HG03108 (cell line): ENCODE measurements around the gene C1QTNF1.
"Not testable (repeated sequence)": the region's sequence is repeated elsewhere in the genome, so short reads cannot be mapped to it uniquely, and the experiment has no call there.

Source experiments
- ATAC-seq: cut with Tn5 transposase; IDR thresholded peaks from one replicate; pipeline ENCODE4 v1.9.1; 2021; ENCODE audit warnings: moderate library complexity; ENCODE audit not compliant: unreplicated experiment

Gene C1QTNF1

GRCh38 chr17:79005063-79005861 lies 18.7 kb upstream of the C1QTNF1 start:
- no peak for ATAC-seq

DNA sequence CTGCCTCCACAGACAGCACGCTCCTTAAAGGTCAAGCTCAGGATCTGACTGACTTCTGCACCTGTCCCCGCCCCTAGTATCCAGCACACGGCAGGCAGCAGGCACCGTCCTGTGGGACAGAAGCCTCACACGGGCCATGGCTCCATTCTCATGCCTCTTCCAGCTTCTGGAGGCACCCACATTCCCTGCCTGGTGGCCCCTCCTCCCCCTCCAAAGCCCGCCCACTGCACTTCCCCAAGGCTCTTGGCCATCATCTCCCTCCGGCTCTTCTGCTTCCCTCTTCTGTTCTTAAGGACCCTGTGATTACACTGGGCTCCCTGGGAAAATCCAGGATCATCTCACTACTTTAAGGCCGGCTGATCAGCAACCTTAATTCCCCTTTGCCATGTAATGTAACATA lies 17.9 kb upstream of the C1QTNF1 start:
- ATAC-seq: no peak

GRCh38 chr17:79006794-79007503 lies 17.0 kb upstream of the C1QTNF1 start:
- no peak for ATAC-seq

DNA sequence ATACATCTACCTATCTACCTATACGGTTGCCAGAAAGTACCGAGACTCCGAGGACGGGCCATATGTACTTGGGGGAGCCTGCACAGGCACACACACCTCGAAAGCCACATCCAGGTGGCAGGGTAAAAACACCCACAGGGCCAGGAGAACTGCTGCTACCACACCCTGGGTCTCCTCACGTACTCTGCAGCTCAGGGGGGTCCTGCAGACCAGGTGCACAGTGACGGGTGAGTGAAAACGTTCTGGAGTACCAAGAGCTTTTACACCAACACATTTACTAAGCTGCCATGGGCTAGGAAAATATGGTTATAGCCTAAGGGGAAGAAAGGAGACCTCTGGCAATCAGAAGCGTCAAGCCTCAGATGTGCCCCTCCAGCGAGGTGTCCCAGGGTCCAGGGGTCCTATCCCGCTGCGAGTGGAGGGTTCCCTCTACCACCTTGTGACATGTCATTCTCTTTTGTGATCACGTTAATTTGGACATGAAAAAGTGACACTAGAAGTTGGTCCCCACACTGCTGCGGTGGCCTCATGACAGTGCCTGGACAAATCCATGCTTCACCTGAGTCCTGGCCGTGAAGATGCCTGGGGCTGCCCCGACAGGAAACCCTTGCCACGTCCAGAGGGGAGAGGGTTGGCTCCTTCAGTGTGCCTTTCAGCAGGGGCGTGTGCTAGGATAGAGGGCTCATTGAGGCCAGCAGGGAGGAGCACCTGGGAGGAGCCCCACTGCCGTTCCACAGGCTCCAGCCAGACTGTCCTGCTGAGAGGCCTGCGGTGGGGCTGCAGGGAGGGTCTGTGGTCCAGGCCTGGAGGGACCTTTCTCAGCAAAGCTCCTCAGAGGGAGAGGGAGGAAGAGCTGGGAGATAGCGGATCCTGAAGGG lies 16.2 kb upstream of the C1QTNF1 start:
- no peak for ATAC-seq

- ATAC-seq: peak; percentile 10
Observed at GRCh38 chr17:79008666-79009387, 15.1 kb upstream of the C1QTNF1 start.

- ATAC-seq: peak; percentile 89
Observed at GRCh38 chr17:79009397-79010303, 14.3 kb upstream of the C1QTNF1 start, which contains the start of gene CANT1. Gene CANT1, minus strand, starts transcription at chr17:79009764. Its CDS starts 12,142 bp downstream, at chr17:78997622.

- no peak for ATAC-seq
Observed at GRCh38 chr17:79010304-79010646, 13.7 kb upstream of the C1QTNF1 start.

GRCh38 chr17:79011451-79012147 lies 12.4 kb upstream of the C1QTNF1 start:
- ATAC-seq: no peak

DNA sequence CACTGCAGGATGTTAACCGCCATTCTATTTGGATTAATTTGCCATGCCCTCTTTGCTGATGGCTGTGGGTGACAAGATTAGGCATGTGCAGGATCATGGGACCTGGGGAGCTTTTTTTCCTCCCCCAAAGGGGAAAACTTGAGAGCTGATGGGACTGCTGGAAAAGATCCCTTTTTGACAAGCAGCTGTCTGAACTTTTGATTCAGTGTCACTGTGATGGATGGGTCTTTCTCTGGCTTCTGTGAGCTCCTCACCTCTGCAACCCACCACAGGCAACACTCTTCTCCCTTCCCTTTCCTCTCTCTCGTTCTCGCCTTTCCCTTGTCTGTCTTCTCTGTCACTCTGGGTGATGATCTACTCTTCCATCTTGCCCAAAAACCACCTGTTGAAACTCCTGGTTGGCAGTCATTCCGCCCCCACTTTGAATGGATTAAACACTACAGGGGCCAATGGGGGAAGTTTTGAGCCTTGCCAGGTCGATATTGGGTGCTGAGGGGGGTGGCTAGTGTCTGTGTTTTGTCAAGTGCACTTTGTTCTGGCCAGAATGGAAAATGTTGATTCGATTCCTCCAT lies 11.3 kb upstream of the C1QTNF1 start:
- no peak for ATAC-seq

GRCh38 chr17:79014158-79014758 lies 9.7 kb upstream of the C1QTNF1 start:
- no peak for ATAC-seq

- ATAC-seq: no peak
Observed at GRCh38 chr17:79017546-79018369, 6.2 kb upstream of the C1QTNF1 start.

GRCh38 chr17:79018370-79018695 lies 5.6 kb upstream of the C1QTNF1 start:
- no peak for ATAC-seq

DNA sequence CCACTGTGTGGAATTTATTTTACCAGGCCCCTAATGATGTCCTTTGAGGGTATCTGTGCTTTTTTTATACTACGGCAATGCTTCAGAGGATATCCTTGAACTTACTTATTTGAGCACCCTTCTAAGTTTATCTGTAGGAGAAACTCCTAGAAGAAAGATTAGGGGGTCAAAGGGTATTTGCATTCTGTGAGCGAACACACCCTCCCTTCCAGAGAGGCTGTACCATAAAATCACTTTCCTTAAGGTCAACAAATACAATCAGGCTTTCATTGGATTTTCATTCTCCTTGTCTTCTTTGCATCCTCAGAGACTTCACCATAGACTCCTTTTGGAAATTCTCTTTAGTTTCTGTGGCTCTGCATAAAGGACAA lies 4.7 kb upstream of the C1QTNF1 start:
- no peak for ATAC-seq

DNA sequence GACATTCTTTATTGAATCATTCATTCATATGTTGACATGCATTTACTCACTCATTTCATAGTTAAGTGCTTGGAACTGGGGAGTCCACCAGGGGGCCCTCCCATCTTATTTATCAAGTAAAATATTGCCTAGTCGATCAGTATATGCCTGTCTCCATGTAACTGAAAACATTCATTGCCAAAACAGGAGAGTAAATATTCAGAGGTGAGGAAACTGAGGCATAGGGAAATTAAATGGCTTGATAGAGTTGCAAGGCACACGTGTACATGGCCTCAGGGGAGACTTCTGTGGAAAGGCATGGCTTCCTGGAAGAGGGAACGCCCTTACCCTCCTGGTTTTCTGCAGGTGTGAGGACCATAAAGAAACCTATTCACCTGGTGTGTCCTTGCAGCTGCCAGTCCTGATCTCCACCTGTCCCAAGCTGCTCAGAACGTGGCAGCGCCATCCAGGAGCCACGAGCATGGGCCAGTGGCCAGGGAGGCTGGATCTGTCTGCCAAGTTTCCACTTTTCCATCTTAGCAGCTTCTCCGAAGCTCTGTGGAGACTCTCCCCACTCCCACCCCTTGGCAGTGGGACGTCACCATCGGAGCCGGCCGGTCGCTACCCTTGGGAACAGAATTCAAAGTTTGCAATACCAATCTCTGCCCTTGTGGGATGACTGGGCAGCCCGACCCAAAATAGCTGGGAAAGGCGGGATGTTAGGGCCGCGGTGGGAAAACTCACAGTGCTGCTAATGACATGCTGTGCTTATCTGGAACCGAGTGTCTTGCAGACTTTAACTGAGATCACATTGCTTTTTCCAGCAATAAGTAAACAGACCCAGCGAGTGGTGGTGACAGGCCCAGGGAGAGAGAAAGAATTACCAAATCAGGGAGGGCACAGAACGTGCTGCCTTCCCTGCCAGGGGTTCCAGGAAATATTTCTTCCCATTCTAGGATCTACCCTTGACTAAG lies 4.1 kb upstream of the C1QTNF1 start:
- no peak for ATAC-seq

DNA sequence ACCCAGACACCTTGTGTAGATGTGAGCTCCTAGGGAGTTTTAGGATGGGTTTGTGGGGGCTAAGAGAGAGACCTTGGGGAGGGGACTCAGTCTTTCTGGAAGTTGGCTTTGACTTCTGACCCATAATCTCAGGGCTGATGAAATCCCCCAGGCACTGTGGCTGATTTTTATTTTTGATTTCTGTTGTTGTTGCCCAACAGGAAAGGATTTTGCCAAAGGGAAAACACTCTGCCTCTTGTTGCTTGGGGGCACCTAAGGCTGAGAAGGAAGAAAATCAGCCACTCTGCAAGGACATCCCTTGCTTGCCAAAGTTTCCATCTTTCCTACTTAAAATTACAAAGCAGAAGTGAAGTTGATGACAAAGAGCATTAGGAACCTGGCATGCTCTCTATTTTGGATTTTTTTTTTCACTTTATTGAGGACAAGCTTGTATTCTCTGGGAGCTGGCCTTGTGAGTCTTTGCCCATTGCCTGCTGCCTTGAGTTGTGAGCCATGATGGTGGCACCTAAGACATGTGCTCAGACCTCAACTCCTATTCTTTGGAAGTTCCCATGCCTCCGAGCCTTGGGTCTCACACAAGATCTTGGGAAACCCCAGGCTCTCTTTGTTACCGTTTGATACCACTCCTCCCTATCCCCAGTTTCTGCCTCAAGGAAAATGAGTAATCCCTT lies 3.2 kb upstream of the C1QTNF1 start:
- no peak for ATAC-seq

DNA sequence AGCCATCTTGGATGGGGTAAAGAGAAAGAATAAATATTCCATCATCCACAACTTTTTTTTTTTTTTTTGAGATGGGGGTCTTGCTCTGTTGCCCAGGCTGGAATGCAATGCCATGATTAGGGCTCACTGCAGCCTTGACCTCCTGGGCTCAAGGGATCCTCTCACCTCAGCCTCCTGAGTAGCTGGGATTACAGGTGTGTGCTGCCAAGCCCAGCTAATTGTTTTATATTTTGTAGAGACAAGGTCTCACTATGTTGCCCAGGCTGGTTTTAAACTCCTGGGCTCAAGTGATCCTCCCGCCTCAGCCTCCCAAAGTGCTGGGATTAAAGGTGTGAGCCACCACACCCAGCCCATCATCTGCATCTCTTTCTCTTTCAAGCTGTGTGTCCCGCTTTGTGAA lies 2.0 kb upstream of the C1QTNF1 start:
- ATAC-seq: not testable (repeated sequence)
